ENCODE data around the gene NELFB. TPM values are rescaled to one million over a fixed set of nuclear protein-coding genes. Genes with fewer than 3 reads are reported as not detected.

Gene NELFB
- total RNA-seq, 1 experiment from 2014 or later: 71.7 TPM

DNA sequence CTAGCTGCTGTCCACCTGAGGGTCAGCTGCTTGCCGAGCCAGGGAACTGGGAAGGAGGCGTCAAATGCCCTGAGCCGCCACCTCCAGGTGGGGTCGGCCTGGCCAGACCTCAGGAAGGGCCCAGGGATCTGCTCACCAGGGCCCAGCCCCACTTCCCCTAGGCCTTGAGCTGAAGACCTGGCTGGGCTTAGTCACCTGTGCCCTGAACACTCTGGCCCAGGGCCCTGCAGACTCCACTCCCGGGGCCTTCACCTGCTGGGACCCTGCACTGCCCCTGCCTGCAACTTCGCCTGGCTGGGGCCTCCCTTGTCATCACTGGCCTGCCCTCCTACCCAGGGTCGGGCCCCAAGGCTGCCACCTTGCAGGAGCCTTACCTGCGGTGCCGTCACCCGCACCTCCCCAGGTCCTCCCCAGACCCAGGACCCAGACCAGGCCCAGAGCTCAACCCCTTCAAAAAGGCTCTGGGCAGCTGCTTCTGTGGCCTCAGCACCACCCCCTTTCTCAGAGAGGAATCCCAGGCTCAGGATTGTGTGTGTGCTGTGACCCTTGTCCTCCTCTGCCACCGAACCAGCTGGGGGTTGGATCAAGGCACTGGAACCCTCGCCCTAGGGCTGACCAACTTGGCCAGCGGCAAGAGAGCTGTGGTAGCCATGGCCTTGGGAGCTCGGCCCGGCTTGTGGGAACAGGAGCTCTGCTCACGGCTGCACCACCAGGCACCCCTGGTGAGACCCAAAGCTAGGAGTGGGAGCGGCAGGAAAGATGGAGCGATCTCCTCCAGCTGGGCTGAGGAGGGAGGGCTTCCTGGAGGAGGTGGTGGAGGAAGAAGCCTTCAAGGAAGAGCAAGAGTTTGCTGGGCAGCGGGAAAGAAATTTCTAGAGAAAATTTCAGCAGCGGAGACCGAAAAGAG is 1.2 kb upstream of the NELFB start:
- H2AK5ac ChIP-seq (ENCODE audit: insufficient read length, low read length): no peak overlapping the region
- no peak overlapping the region for H3K56ac ChIP-seq (ENCODE audit: insufficient read length, low read depth, low read length)
- no peak for DNase-seq
- H3K23me2 ChIP-seq (ENCODE audit: insufficient read length, low read depth, low read length, poor library complexity, severe bottlenecking): peaks cover 14% of the 10 kb centered on the region
- H3K79me2 ChIP-seq (ENCODE audit: insufficient read depth, low read length): peaks cover 6% of the 10 kb centered on the region; the same call in 1 of the 2 replicates
- no peak overlapping the region for H4K91ac ChIP-seq (ENCODE audit: insufficient read length, low read depth, low read length)
- H3K27ac ChIP-seq (ENCODE audit: insufficient read length, low read depth, low read length): no peak overlapping the region
- H2BK15ac ChIP-seq (ENCODE audit: low read depth, low read length): no peak overlapping the region
- no peak overlapping the region; the same call in 1 of the 2 replicates for H3K14ac ChIP-seq (ENCODE audit: insufficient read depth, low read length)
- no peak overlapping the region for H4K5ac ChIP-seq (ENCODE audit: insufficient read length, low read depth, low read length)
- Mint-ChIP-seq H3K9me3 (no peaks in the 10 kb centered on the region; a peak in 1 of 5 replicates), H3K27ac (peak overlapping the region in 1 of 3 experiments; percentile 6; a peak in 1 of 7 replicates), H3K36me3 (ENCODE audit: insufficient read depth in 1 of 3, low read depth in 3 of 3) (peaks cover 12 to 22% (median 20%) of the 10 kb centered on the region in 3 experiments; a peak in 6 of 7 replicates), H3K4me3 (peak overlapping the region; percentile 82 to 88), H3K27me3 (ENCODE audit: low read depth) (peaks cover 12% of the 10 kb centered on the region), H3K4me1 (peaks cover 8 to 19% of the 10 kb centered on the region in 2 experiments)
- H4K20me1 ChIP-seq (ENCODE audit: control insufficient read depth, insufficient read depth, insufficient read length): no peaks in the 10 kb centered on the region
- H2AFZ ChIP-seq (ENCODE audit: low read length): no peak overlapping the region
- H3K27me3 ChIP-seq (ENCODE audit: insufficient read depth, low read length): no peaks in the 10 kb centered on the region
- H4K8ac ChIP-seq (replicated peaks; ENCODE audit: insufficient read length, low read depth, low read length): no peak overlapping the region
- no peaks in the 10 kb centered on the region for H3K9me3 ChIP-seq (ENCODE audit: control insufficient read depth, low read depth, low read length)
- no peak overlapping the region for H2BK120ac ChIP-seq (ENCODE audit: low read depth, low read length, poor library complexity, severe bottlenecking)
- no peaks in the 10 kb centered on the region for H3K4me1 ChIP-seq (ENCODE audit: insufficient read depth, low read length)
- TF ChIP-seq CTCF (conservative IDR thresholded peaks at IDR 0.05): no peak
- peak overlapping the region; percentile 59 for H3K4me2 ChIP-seq (ENCODE audit: insufficient read depth, insufficient read length, low read length)
- no peak overlapping the region for H3T11ph ChIP-seq (ENCODE audit: low read length)
- no peak overlapping the region for H3K9ac ChIP-seq (ENCODE audit: extremely low read depth, insufficient read length, low read length)
- no peak overlapping the region for H3K4ac ChIP-seq (ENCODE audit: low read depth, low read length)
- H2BK5ac ChIP-seq (ENCODE audit: insufficient read length, low read length): no peak overlapping the region
- no peak overlapping the region for H3K23ac ChIP-seq (ENCODE audit: insufficient read length, low read depth, low read length)
- H3K79me1 ChIP-seq (ENCODE audit: insufficient read depth, low read depth, low read length, poor library complexity, severe bottlenecking): peaks cover 5% of the 10 kb centered on the region
- no peak overlapping the region for H2BK20ac ChIP-seq (ENCODE audit: low read depth, low read length, poor library complexity, severe bottlenecking)
- H2BK12ac ChIP-seq (ENCODE audit: insufficient read length, low read depth, low read length): no peak overlapping the region
- WGBS (ENCODE audit: extremely low coverage, insufficient read length, low lambda C conversion rate): no CpG with 5 or more reads among the region's 21 CpGs
- no peak overlapping the region for H3K18ac ChIP-seq (ENCODE audit: insufficient read length, low read depth, low read length)

All from H9 (cell line).